ENCODE data around the gene FUT6. TPM values are rescaled to one million over a fixed set of nuclear protein-coding genes. Genes with fewer than 3 reads are reported as not detected.
A peak's percentile ranks its signal among the peaks of the same experiment; 100 is the strongest.

The FUT6 gene
- total and polyA plus RNA-seq, 4 donors, result 0.67 to 2.6 (median 1.9) TPM; not detected in 1

DNA sequence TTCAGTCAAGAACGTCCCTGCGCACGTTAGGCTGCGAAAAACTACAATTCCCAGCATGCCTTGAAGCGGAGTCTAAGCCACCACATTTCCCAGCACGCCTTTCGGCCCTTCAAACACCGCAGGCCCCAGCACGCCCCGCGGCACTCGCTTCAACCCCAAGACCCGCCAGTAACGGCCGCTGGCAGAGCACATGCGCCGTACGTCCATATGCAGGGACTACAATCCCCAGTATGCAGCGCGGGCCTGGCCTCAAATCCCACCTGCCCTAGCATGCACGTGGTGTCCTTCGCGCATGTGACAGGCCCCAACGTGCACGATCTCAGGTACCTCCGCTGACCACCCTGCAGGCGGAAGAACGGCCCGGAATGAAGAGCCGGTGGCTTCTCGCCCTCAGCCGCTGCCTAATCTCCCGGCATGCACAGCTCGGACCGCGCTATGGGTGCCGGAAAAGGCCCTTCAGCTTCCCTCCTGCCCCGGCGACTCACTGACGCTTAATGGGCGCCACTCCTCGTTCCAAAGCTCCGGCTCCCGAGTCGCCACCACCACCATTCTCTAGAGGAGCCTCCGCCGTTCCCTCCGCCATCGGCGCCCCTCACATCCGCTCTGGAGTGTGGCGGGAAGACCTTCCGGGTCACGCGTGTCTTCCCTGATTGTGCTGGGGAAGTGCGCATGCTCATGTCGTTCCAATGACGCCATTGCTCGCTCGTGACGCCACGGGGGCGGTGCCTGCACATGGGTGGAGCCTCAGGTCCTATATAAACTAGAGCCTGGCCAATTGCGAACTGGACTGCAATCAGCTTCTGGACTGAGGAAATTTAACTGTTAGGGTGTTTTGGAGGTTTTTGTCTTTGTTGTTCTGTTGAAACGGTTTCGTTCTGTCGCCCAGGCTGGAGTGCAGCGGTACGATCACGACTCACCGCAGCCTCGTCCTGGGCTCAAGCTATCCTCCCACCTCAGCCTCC is 48.7 kb downstream of the FUT6 start, which contains the start of gene DUS3L:
Gene DUS3L, minus strand, starts transcription at position 605 of the 962 bp plus-strand sequence. Its CDS starts 22 bp downstream, at position 583.
- TF ChIP-seq, protein P1, sequence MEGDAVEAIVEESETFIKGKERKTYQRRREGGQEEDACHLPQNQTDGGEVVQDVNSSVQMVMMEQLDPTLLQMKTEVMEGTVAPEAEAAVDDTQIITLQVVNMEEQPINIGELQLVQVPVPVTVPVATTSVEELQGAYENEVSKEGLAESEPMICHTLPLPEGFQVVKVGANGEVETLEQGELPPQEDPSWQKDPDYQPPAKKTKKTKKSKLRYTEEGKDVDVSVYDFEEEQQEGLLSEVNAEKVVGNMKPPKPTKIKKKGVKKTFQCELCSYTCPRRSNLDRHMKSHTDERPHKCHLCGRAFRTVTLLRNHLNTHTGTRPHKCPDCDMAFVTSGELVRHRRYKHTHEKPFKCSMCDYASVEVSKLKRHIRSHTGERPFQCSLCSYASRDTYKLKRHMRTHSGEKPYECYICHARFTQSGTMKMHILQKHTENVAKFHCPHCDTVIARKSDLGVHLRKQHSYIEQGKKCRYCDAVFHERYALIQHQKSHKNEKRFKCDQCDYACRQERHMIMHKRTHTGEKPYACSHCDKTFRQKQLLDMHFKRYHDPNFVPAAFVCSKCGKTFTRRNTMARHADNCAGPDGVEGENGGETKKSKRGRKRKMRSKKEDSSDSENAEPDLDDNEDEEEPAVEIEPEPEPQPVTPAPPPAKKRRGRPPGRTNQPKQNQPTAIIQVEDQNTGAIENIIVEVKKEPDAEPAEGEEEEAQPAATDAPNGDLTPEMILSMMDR (IDR thresholded peaks at IDR 0.05; ENCODE audit: control extremely low read depth, extremely low read depth), result no peak
- ATAC-seq (ENCODE audit: insufficient read depth, low FRiP score), result peak; percentile 94
- 11% methylated on average over 72 of the region's 72 CpGs for WGBS, 2 donors
- Histone ChIP-seq H3K27me3 (ENCODE audit: control insufficient read depth in 3 of 3, insufficient read depth in 3 of 3, low read length in 2 of 3) (no peaks in the 10 kb centered on the region), H3K9me3 (ENCODE audit: control insufficient read depth in 4 of 4, insufficient read depth in 3 of 4, low read length in 3 of 4) (peaks cover 0 to 3% (median 0%) of the 10 kb centered on the region in 4 donors), H3K4me1 (ENCODE audit: control insufficient read depth in 5 of 5, insufficient read depth in 5 of 5, low read length in 5 of 5) (peaks cover 0 to 6% (median 4%) of the 10 kb centered on the region in 5 donors), H3K27ac (ENCODE audit: low read depth in 1 of 2, low read length in 1 of 2) (peak within 1 kb of the TSS; percentile 98), H3K9ac (ENCODE audit: insufficient read depth in 1 of 2, low read length in 2 of 2) (peak within 1 kb of the TSS in 1 of 2 donors; percentile 80), H3K4me3 (peak within 1 kb of the TSS; percentile 83), H3K36me3 (ENCODE audit: control insufficient read depth in 4 of 4, insufficient read depth in 4 of 4, low read length in 4 of 4) (peaks cover 13 to 41% (median 20%) of the 10 kb centered on the region in 4 donors)
- DNase-seq, result peak; percentile 98 to 99 (median 98)

DNA sequence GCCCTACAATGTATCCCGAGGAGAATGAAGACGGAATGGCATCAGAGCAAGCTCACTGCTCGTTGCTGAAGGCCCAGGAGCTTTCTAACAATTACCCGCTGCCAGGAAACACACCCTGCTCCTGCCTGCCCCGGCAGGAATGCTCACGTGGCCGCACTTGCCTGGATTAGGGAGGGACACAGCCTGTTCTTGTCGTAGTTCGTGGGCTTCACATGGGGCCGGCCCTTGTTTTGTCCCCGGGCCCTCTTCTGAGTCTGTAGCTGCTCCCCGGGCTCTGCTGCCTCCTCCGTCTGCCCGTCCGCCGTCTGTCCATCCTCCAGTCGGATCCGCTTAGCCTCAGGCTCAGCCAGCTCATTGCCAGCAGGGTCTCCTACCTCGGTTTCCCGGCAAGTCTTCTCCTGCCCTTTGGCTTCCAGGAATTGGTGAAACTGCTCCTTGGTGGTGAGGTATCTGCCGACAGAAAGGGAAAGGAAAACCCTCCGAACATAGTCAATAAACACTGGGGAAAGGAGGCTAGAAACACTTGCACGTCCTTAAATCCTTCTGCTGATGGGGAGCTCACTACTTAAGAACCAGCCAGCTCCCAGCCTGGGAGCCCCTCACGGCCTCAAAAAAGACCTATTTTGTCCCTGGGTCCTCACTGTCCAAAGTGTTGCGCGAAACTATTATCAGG is 49.5 kb downstream of the FUT6 start:
- Histone ChIP-seq H3K4me1 (ENCODE audit: control insufficient read depth in 5 of 5, insufficient read depth in 5 of 5, low read length in 5 of 5) (peaks cover 0 to 6% (median 4%) of the 10 kb centered on the region in 5 donors), H3K4me3 (peak overlapping the region; percentile 83), H3K27me3 (ENCODE audit: control insufficient read depth in 3 of 3, insufficient read depth in 3 of 3, low read length in 2 of 3) (no peaks in the 10 kb centered on the region), H3K9me3 (ENCODE audit: control insufficient read depth in 4 of 4, insufficient read depth in 3 of 4, low read length in 3 of 4) (peaks cover 0 to 2% (median 0%) of the 10 kb centered on the region in 4 donors), H3K27ac (ENCODE audit: low read depth in 1 of 2, low read length in 1 of 2) (peak overlapping the region in 1 of 2 donors; percentile 98), H3K36me3 (ENCODE audit: control insufficient read depth in 4 of 4, insufficient read depth in 4 of 4, low read length in 4 of 4) (peaks cover 13 to 49% (median 22%) of the 10 kb centered on the region in 4 donors), H3K9ac (ENCODE audit: insufficient read depth in 1 of 2, low read length in 2 of 2) (peak overlapping the region in 1 of 2 donors; percentile 80)
- WGBS, 2 donors, result 82 to 85% methylated on average over 26 of the region's 26 CpGs
- TF ChIP-seq, protein P1 (IDR thresholded peaks at IDR 0.05; ENCODE audit: control extremely low read depth, extremely low read depth), result no peak
- no peak for ATAC-seq (ENCODE audit: insufficient read depth, low FRiP score)
- no peak for DNase-seq

DNA sequence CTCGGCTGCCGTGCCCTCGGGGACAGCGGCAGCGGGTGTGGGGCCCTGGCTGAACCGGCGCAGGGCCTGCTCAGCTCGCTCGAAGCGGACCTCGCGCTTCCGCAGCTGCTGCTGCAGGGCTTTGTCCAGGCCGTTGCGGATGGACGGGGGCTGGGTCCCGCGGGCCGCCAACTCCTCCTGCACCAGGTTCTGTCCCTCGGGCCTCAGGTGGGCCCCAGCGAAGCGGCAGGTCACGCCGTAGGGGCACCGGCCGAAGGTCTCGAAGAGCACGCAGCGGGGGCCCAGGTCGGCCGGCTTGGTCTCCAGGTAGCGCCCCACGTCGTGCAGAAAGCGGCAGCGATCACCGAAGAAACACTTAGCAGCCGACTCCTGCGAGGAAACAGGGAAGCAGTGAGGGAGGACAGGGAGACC is 50.1 kb downstream of the FUT6 start:
- DNase-seq, result no peak
- Histone ChIP-seq H3K4me1 (ENCODE audit: control insufficient read depth in 5 of 5, insufficient read depth in 5 of 5, low read length in 5 of 5) (peaks cover 0 to 6% (median 4%) of the 10 kb centered on the region in 5 donors), H3K9me3 (ENCODE audit: control insufficient read depth in 4 of 4, insufficient read depth in 3 of 4, low read length in 3 of 4) (peaks cover 0 to 2% (median 0%) of the 10 kb centered on the region in 4 donors), H3K4me3 (no peak overlapping the region), H3K9ac (ENCODE audit: insufficient read depth in 1 of 2, low read length in 2 of 2) (no peak overlapping the region), H3K36me3 (ENCODE audit: control insufficient read depth in 4 of 4, insufficient read depth in 4 of 4, low read length in 4 of 4) (peaks cover 13 to 55% (median 22%) of the 10 kb centered on the region in 4 donors), H3K27me3 (ENCODE audit: control insufficient read depth in 3 of 3, insufficient read depth in 3 of 3, low read length in 2 of 3) (no peaks in the 10 kb centered on the region), H3K27ac (ENCODE audit: low read depth in 1 of 2, low read length in 1 of 2) (no peak overlapping the region)
- 96 to 97% methylated on average over 39 of the region's 39 CpGs for WGBS, 2 donors
- TF ChIP-seq, protein P1 (IDR thresholded peaks at IDR 0.05; ENCODE audit: control extremely low read depth, extremely low read depth), result no peak
- no peak for ATAC-seq (ENCODE audit: insufficient read depth, low FRiP score)
